ENCODE measurements around the gene GRIN1.
"Not testable (repeated sequence)": the region's sequence is repeated elsewhere in the genome, so short reads cannot be mapped to it uniquely, and the experiment has no call there.

GRIN1 gene

GRCh38 chr9:137111788-137112563, 27.0 kb upstream of the GRIN1 start:
- DNase-seq, result no peak

- no peak for DNase-seq
These were observed 26.2 kb upstream of the GRIN1 start for GRCh38 chr9:137112564-137113384.

- DNase-seq, result no peak
These were observed 25.4 kb upstream of the GRIN1 start for GRCh38 chr9:137113385-137114159.

- DNase-seq, result no peak
These were observed 24.7 kb upstream of the GRIN1 start for GRCh38 chr9:137114220-137114612.

GRCh38 chr9:137114613-137115393, 24.2 kb upstream of the GRIN1 start, which contains the start of gene DPP7:
TSS of gene DPP7 (minus strand) at chr9:137114733. CDS start at chr9:137114713, 20 bp downstream.
- DNase-seq, result no peak

- DNase-seq, result no peak
These were observed 23.4 kb upstream of the GRIN1 start for GRCh38 chr9:137115394-137116026.

GRCh38 chr9:137116027-137116507, 22.9 kb upstream of the GRIN1 start:
- no peak for DNase-seq

GRCh38 chr9:137116728-137117127, 22.2 kb upstream of the GRIN1 start:
- DNase-seq, result no peak

- DNase-seq, result no peak
These were observed 21.7 kb upstream of the GRIN1 start for GRCh38 chr9:137117269-137117731.

- not testable (repeated sequence) for DNase-seq
These were observed 20.8 kb upstream of the GRIN1 start for GRCh38 chr9:137118092-137118603.

GRCh38 chr9:137121927-137122795, 16.8 kb upstream of the GRIN1 start:
- not testable (repeated sequence) for DNase-seq

GRCh38 chr9:137122796-137123467, 16.0 kb upstream of the GRIN1 start:
- DNase-seq, result not testable (repeated sequence)

GRCh38 chr9:137123468-137123837, 15.5 kb upstream of the GRIN1 start:
- DNase-seq, result no peak

- DNase-seq, result not testable (repeated sequence)
These were observed 14.9 kb upstream of the GRIN1 start for GRCh38 chr9:137123952-137124462.

- DNase-seq, result no peak
These were observed 12.2 kb upstream of the GRIN1 start for GRCh38 chr9:137126786-137127185.

GRCh38 chr9:137127301-137128157, 11.4 kb upstream of the GRIN1 start:
- DNase-seq, result no peak

GRCh38 chr9:137128158-137128861, 10.6 kb upstream of the GRIN1 start:
- no peak for DNase-seq
